OCI-LY1 (cell line): ENCODE data around the gene PDE1A.

ENCODE experiments used
- EZH2 ChIP-seq: fragments of 200-600 bp; sonication (generic), shearing (Covaris generic); IDR thresholded peaks from 2 replicates; pipeline ENCODE4 v1.8.0; 2017; ENCODE audit warnings: borderline replicate concordance, mixed run types, mild to moderate bottlenecking, antibody characterized with exemption, low read length, moderate library complexity, mixed read lengths
- TF ChIP-seq, protein P1 (sequence below): fragments of 200-600 bp; sonication (generic), shearing (Covaris generic); IDR thresholded peaks from 2 replicates; pipeline ENCODE4 v1.5.1; 2017; ENCODE audit warnings: mild to moderate bottlenecking, antibody characterized with exemption, low read length, moderate library complexity, mixed read lengths

- TF ChIP-seq, protein P1, sequence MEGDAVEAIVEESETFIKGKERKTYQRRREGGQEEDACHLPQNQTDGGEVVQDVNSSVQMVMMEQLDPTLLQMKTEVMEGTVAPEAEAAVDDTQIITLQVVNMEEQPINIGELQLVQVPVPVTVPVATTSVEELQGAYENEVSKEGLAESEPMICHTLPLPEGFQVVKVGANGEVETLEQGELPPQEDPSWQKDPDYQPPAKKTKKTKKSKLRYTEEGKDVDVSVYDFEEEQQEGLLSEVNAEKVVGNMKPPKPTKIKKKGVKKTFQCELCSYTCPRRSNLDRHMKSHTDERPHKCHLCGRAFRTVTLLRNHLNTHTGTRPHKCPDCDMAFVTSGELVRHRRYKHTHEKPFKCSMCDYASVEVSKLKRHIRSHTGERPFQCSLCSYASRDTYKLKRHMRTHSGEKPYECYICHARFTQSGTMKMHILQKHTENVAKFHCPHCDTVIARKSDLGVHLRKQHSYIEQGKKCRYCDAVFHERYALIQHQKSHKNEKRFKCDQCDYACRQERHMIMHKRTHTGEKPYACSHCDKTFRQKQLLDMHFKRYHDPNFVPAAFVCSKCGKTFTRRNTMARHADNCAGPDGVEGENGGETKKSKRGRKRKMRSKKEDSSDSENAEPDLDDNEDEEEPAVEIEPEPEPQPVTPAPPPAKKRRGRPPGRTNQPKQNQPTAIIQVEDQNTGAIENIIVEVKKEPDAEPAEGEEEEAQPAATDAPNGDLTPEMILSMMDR = no peak
- TF ChIP-seq EZH2 = no peak
Measured at GRCh38 chr2:182291296-182291695, 135.5 kb downstream of the PDE1A start.
